ENCODE data around the gene TMED4. TPM values are rescaled to one million over a fixed set of nuclear protein-coding genes. Genes with fewer than 3 reads are reported as not detected.

Gene TMED4
- total RNA-seq, 1 experiment from 2014 or later = 115 TPM

DNA sequence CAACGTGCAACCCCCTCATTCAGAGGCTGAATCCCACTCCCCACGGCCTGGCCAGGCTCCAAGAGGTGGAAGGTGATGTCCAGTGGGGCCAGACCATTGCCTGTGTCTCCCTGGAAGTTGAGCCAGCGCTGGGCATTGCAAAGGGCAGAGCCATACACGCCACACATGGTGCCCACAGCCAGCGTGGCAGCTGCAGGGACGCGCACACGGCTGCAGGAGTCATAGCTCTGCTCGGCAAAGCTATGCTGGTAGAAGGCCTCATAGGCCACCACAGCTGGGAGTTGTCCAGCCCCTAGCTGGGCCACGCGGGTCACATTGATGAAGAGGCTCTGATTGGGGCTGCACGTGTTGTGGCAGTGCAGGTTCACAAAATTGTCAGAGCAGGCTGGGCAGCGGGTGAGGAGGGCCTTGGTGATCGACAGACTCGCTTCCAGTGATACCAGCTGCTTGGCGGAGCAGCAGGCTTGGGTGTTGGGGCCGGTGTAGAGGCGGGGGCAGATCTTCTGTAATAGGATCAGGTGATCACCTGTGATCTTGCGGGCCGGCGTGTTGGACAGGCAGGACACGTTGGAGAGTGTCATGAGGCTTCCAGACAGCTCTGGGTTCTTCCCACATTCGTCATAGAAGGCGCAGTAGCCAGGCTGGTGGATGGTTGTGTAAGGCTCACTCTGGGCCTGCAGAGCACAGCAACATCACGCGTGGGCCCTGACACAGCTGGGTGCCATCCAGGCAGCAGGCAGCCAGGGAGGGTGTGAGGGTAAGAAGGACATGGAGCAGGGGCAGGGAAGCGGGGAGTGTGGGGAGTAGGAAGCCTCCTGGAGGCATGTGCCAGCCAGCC is 42.1 kb downstream of the TMED4 start:
- H3K27me3 Mint-ChIP-seq (ENCODE audit: unreplicated experiment) = no peaks in the 10 kb centered on the region
- CTCF ChIA-PET = no interaction called here
- TF ChIP-seq, protein P1, sequence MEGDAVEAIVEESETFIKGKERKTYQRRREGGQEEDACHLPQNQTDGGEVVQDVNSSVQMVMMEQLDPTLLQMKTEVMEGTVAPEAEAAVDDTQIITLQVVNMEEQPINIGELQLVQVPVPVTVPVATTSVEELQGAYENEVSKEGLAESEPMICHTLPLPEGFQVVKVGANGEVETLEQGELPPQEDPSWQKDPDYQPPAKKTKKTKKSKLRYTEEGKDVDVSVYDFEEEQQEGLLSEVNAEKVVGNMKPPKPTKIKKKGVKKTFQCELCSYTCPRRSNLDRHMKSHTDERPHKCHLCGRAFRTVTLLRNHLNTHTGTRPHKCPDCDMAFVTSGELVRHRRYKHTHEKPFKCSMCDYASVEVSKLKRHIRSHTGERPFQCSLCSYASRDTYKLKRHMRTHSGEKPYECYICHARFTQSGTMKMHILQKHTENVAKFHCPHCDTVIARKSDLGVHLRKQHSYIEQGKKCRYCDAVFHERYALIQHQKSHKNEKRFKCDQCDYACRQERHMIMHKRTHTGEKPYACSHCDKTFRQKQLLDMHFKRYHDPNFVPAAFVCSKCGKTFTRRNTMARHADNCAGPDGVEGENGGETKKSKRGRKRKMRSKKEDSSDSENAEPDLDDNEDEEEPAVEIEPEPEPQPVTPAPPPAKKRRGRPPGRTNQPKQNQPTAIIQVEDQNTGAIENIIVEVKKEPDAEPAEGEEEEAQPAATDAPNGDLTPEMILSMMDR (IDR thresholded peaks at IDR 0.05; ENCODE audit: unreplicated experiment) = no peak
- peak overlapping the region; percentile 85 for H3K27ac Mint-ChIP-seq (ENCODE audit: unreplicated experiment)
- H3K4me1 Mint-ChIP-seq (ENCODE audit: low read depth, unreplicated experiment) = peaks cover 85% of the 10 kb centered on the region
- no TSS peak for BruUV-seq (replicated peaks)
- DNase-seq = no peak
- H3K9me3 Mint-ChIP-seq (ENCODE audit: low read depth, unreplicated experiment) = no peaks in the 10 kb centered on the region
- intact Hi-C loops (cut with micrococcal nuclease; ENCODE audit: unreplicated experiment) = no loop called here
- H3K4me3 Mint-ChIP-seq (ENCODE audit: low read depth, unreplicated experiment) = peak overlapping the region; percentile 78
- peaks cover 56% of the 10 kb centered on the region for H3K36me3 Mint-ChIP-seq (ENCODE audit: insufficient read depth, unreplicated experiment)

DNA sequence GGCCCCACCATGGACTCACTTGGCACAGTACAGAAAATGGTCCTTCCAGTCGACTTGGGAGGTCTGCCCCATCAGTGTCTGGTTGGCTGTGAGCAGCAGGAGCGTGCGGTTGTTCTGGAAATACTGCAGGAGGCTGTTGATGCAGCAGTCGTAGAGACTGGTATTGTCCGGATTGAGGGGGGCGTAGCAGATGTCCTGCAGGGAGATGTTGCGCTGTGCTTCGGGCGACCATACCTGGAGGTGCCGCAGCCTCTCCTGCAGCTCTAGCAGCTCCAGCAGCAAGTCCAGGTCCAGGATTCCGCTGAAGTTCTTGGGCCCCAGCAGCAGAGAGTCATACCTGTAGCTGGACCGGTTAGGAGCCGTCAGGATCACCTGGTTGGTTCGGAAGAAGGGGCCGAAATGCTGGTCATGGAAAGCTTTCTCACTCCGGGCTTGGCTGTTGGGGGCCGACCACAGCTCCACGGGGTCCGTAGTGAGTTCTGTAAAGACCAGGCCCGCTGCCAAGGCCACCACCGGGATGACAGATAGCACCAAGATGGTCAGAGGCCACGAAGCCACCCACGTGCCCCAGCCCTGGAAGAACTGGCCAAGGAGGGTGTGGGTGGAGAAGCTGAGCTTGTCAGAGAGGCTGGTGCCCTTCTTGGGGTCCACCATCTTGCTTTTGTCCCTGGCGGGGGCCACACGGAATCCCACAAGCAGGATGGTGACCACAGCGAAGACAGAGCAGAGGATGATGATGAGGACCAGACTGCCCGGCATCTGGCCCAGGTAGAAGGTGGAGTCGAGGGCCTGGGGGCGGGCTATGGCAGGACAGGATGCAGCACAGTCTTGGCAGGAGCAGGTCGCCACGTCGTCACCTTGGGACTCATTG is 43.0 kb downstream of the TMED4 start:
- TF ChIP-seq, protein P1 (IDR thresholded peaks at IDR 0.05; ENCODE audit: unreplicated experiment) = no peak
- CTCF ChIA-PET = interaction anchor here (0.6 kb wide), 1 partner anchor 45 kb away, joined by 3 read pairs; no protein-coding TSS in a partner anchor
- intact Hi-C loops (cut with micrococcal nuclease; ENCODE audit: unreplicated experiment) = no loop called here
- Mint-ChIP-seq H3K36me3 (ENCODE audit: insufficient read depth, unreplicated experiment) (peaks cover 56% of the 10 kb centered on the region), H3K9me3 (ENCODE audit: low read depth, unreplicated experiment) (no peaks in the 10 kb centered on the region), H3K4me3 (ENCODE audit: low read depth, unreplicated experiment) (peak overlapping the region; percentile 78), H3K27ac (ENCODE audit: unreplicated experiment) (peak overlapping the region; percentile 85), H3K27me3 (ENCODE audit: unreplicated experiment) (no peaks in the 10 kb centered on the region), H3K4me1 (ENCODE audit: low read depth, unreplicated experiment) (peaks cover 81% of the 10 kb centered on the region)
- BruUV-seq (replicated peaks) = TSS peak; percentile 14
- DNase-seq = no peak

DNA sequence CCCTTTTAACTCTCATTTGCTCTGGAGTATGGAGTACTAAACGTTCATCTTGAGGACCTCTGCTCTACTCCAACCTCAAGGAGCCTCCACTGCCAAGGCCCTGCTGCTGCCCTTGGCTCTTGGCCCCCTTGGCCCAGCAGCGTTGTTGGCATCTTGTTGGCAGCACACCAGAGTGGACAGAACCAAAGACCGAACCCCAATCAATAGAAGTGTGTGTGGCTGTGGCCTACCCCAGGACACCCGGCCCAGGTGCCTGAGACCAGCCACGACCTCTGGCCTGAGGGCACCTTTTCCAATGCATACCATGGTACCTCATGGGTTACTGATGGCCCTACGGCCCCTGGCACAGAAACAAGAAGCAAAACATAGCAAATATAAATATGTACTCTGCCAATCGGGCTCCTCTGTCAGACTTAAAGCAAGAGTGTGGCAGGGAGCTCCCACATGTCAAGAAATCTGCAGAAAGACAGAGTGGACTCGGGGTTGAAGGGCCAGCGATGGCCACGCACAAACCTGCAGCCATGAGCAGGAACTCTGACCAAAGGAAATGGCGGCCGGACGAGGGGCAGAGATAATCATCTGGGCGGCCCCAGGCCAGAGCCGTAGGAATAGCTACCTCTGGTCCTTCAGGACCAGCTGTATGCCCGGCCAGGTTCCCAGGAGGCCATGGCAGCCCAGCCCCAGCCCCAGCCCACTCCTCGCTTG is 43.8 kb downstream of the TMED4 start:
- H3K4me1 Mint-ChIP-seq (ENCODE audit: low read depth, unreplicated experiment) = peaks cover 78% of the 10 kb centered on the region
- intact Hi-C loops (cut with micrococcal nuclease; ENCODE audit: unreplicated experiment) = no loop called here
- no peaks in the 10 kb centered on the region for H3K9me3 Mint-ChIP-seq (ENCODE audit: low read depth, unreplicated experiment)
- no peak for DNase-seq
- H3K36me3 Mint-ChIP-seq (ENCODE audit: insufficient read depth, unreplicated experiment) = peaks cover 58% of the 10 kb centered on the region
- no peaks in the 10 kb centered on the region for H3K27me3 Mint-ChIP-seq (ENCODE audit: unreplicated experiment)
- H3K27ac Mint-ChIP-seq (ENCODE audit: unreplicated experiment) = peak overlapping the region; percentile 40
- CTCF ChIA-PET = interaction anchor here (0.6 kb wide), 1 partner anchor 44 kb away, joined by 3 read pairs; no protein-coding TSS in a partner anchor
- H3K4me3 Mint-ChIP-seq (ENCODE audit: low read depth, unreplicated experiment) = peak overlapping the region; percentile 78
- no TSS peak for BruUV-seq (replicated peaks)
- TF ChIP-seq, protein P1 (IDR thresholded peaks at IDR 0.05; ENCODE audit: unreplicated experiment) = no peak

DNA sequence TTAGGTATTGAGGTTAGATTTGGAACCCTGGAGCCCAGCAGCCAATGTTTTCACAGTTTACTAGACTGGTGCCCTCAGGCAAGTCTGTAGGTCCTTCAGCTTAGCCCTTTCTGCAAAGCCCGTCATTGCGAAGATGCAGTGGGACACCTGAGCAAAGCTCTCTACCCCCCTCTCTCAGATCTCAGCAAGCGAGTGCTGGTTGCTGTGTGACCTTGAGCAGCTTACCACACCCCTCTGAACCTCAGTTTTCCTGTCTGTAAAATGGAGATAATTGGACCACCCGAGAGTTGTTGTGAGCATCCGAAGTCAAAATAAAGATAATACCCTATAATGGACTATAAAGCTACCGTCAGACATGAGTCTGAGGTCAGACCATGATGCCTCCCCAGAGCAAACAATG is 44.6 kb downstream of the TMED4 start:
- DNase-seq = no peak
- no TSS peak for BruUV-seq (replicated peaks)
- CTCF ChIA-PET = interaction anchor here (0.6 to 1.5 kb wide), 3 partner anchors 10 to 28 kb away, joined by 4 to 7 read pairs (median 4); no protein-coding TSS in a partner anchor
- peak overlapping the region; percentile 78 for H3K4me3 Mint-ChIP-seq (ENCODE audit: low read depth, unreplicated experiment)
- TF ChIP-seq, protein P1 (IDR thresholded peaks at IDR 0.05; ENCODE audit: unreplicated experiment) = no peak
- H3K27ac Mint-ChIP-seq (ENCODE audit: unreplicated experiment) = no peak overlapping the region
- peaks cover 57% of the 10 kb centered on the region for H3K36me3 Mint-ChIP-seq (ENCODE audit: insufficient read depth, unreplicated experiment)
- peaks cover 70% of the 10 kb centered on the region for H3K4me1 Mint-ChIP-seq (ENCODE audit: low read depth, unreplicated experiment)
- H3K9me3 Mint-ChIP-seq (ENCODE audit: low read depth, unreplicated experiment) = no peaks in the 10 kb centered on the region
- intact Hi-C loops (cut with micrococcal nuclease; ENCODE audit: unreplicated experiment) = no loop called here
- no peaks in the 10 kb centered on the region for H3K27me3 Mint-ChIP-seq (ENCODE audit: unreplicated experiment)
